Upper lobe of left lung (tissue), 6 donors: ENCODE measurements around the gene HCFC1. TPM values are rescaled to one million over a fixed set of nuclear protein-coding genes. Genes with fewer than 3 reads are reported as not detected.
A peak's percentile ranks its signal among the peaks of the same experiment; 100 is the strongest.

ENCODE experiments used
- ATAC-seq, 2 donors: fragments of 200-7000 bp; cut with Tn5 transposase; one replicate each; pipeline ENCODE4 v1.9.1; 2022; ENCODE audit warnings: mild to moderate bottlenecking in 2 of 2, moderate library complexity in 2 of 2; ENCODE audit not compliant: low FRiP score in 2 of 2
- DNase-seq, 2 donors: peaks; one replicate each; pipeline ENCODE4 v3.0.0-alpha.2; 2019 to 2020
- H3K27ac ChIP-seq, 4 donors: fragments of 200-600 bp; sonication (generic); one replicate each; pipeline ENCODE4 v1.5.1; 2016 to 2019
- H3K27me3 ChIP-seq, 4 donors: fragments of 200-600 bp; sonication (generic); one replicate each; pipeline ENCODE4 v1.5.1; 2017 to 2019
- H3K36me3 ChIP-seq, 4 donors: fragments of 200-600 bp; sonication (generic); one replicate each; pipeline ENCODE4 v1.5.1; 2016 to 2019
- H3K4me1 ChIP-seq, 4 donors: fragments of 200-600 bp; sonication (generic); one replicate each; pipeline ENCODE4 v1.5.1; 2018 to 2019
- H3K4me3 ChIP-seq, 4 donors: fragments of 200-600 bp; sonication (generic); one replicate each; pipeline ENCODE4 v1.5.1; 2017 to 2019; ENCODE audit warnings: mild to moderate bottlenecking in 2 of 4, moderate library complexity in 1 of 4
- H3K9me3 ChIP-seq, 4 donors: fragments of 200-600 bp; sonication (generic); one replicate each; pipeline ENCODE4 v1.5.1; 2018 to 2019
- EP300 ChIP-seq, 4 donors: sonication (generic); formaldehyde crosslinking; IDR thresholded peaks; one replicate each; pipeline ENCODE4 v1.5.1; 2017; ENCODE audit warnings: antibody characterized with exemption in 4 of 4, control low read depth in 2 of 4
- POLR2A ChIP-seq, 4 donors: fragments of 450-650 bp; IDR thresholded peaks; one replicate each; pipeline ENCODE4 v1.5.1; 2016 to 2017; ENCODE audit warnings: antibody characterized with exemption in 4 of 4, mild to moderate bottlenecking in 2 of 4
- POLR2AphosphoS5 ChIP-seq, 2 donors: sonication (generic); formaldehyde crosslinking; IDR thresholded peaks; one replicate each; pipeline ENCODE4 v1.5.1; 2017; ENCODE audit warnings: antibody characterized with exemption in 2 of 2
- WGBS, 2 donors: methylation state at CpG; one replicate each; pipeline ENCODE4 v1.1.5; 2017 to 2018; 5-methylcytosine and 5-hydroxymethylcytosine counted together
- total RNA-seq, 6 donors: library from RNA; depleted of rRNA in 4 of 6; stranded (reverse); fragments of >200 nt in 4 of 6; gene quantifications; one replicate each; pipeline versions ENCODE4 v1.1.0 to v1.2.1, GENCODE V29; 2016 to 2021
- TF ChIP-seq, protein P1 (sequence below), 6 experiments: fragments of 450-650 bp in 4 of 6; fragments of 200-600 bp in 2 of 6; sonication (generic) in 2 of 6; IDR thresholded peaks; one replicate each; pipeline ENCODE4 v1.5.1; 2016 to 2019; ENCODE audit warnings: antibody characterized with exemption in 6 of 6
- donor health status: DM: no; HTN: no; CAD: no; lungs with moderate emphysema.
- donor health status: DM: no; HTN: yes; CAD: no; lungs with severe emphysema.

Gene HCFC1
- total RNA-seq, 6 donors from 2014 or later = 40.8 to 78.9 (median 52.2) TPM

DNA sequence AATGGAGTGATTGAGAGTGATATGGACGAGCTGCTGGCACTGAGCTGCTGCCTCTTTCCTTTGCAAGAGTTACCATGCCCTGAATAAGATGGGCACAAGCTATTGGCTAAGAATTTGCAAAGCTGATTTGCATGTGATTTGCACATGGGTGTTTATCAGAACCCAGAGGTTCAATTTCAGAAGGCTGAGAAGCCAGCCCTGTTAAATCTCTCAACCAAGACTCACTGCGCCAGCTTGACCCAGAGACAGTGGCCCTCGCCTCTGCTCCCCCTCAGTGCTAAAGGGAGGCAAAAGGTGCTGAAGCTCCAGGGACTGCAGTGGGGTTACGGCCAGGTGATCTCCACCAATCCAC lies 46.3 kb downstream of the HCFC1 start:
- Histone ChIP-seq H3K27ac (peak overlapping the region; percentile 92 to 98 (median 95)), H3K27me3 (peaks cover 0 to 13% (median 0%) of the 10 kb centered on the region in 4 donors), H3K36me3 (peaks cover 0 to 8% (median 1%) of the 10 kb centered on the region in 4 donors), H3K9me3 (no peaks in the 10 kb centered on the region), H3K4me3 (peak overlapping the region in 3 of 4 donors; percentile 50 to 62 (median 59)), H3K4me1 (peaks cover 20 to 91% (median 47%) of the 10 kb centered on the region in 4 donors)
- DNase-seq (no peak), ATAC-seq (no peak)
- 62% methylated on average over 4 of the region's 4 CpGs; no CpG with 5 or more reads in 1 of the 2 donors for WGBS, 2 donors
- TF ChIP-seq POLR2A (IDR thresholded peaks at IDR 0.05) (no peak), EP300 (IDR thresholded peaks at IDR 0.05) (no peak), POLR2AphosphoS5 (IDR thresholded peaks at IDR 0.05) (no peak)
- TF ChIP-seq, protein P1, sequence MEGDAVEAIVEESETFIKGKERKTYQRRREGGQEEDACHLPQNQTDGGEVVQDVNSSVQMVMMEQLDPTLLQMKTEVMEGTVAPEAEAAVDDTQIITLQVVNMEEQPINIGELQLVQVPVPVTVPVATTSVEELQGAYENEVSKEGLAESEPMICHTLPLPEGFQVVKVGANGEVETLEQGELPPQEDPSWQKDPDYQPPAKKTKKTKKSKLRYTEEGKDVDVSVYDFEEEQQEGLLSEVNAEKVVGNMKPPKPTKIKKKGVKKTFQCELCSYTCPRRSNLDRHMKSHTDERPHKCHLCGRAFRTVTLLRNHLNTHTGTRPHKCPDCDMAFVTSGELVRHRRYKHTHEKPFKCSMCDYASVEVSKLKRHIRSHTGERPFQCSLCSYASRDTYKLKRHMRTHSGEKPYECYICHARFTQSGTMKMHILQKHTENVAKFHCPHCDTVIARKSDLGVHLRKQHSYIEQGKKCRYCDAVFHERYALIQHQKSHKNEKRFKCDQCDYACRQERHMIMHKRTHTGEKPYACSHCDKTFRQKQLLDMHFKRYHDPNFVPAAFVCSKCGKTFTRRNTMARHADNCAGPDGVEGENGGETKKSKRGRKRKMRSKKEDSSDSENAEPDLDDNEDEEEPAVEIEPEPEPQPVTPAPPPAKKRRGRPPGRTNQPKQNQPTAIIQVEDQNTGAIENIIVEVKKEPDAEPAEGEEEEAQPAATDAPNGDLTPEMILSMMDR (IDR thresholded peaks at IDR 0.05) = no peak

DNA sequence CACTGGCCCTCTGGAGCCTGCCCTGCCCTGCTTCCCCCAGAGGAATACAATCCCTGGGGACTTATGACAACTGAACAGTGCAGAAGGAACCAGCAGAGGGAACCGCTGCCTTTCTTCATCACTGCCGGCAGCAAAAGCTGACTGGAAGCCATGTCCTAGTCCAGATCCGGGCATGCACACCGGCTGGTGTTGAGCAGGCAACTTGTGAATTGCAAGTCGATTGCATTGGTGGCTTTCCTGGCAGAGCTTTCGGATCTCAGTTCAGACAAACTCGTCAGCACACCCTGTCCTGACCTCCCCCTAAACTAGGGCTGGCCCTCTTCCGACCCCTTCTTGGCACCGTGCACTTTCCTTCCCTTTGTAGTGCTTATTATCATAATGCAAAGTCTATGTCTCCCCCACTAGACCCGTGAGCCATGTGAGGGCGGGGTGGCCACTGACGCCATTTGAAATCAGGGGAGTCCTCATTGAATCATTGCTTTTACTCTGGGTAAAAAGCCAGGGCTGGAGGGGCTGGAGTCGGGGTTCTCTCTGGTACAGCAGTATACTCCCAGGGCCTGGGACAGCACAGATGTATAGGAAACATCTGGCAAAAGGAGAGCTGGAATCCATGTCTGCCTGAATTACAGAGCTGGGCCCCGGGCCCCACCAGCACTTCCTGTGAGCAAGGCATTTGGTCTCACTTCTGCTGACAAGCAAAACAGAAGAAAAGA lies 47.3 kb downstream of the HCFC1 start:
- no peaks in the 10 kb centered on the region for H3K36me3 ChIP-seq
- peak overlapping the region; percentile 92 to 98 (median 95) for H3K27ac ChIP-seq
- peak overlapping the region in 3 of 4 donors; percentile 50 to 62 (median 59) for H3K4me3 ChIP-seq
- TF ChIP-seq, protein P1 (IDR thresholded peaks at IDR 0.05) = peak in 4 of 6 experiments; percentile 26 to 37 (median 33)
- TF ChIP-seq EP300 (IDR thresholded peaks at IDR 0.05) = no peak
- TF ChIP-seq POLR2A (IDR thresholded peaks at IDR 0.05) = peak in 1 of 4 donors; percentile 16
- peak; percentile 16 to 68 for TF ChIP-seq POLR2AphosphoS5 (IDR thresholded peaks at IDR 0.05)
- DNase-seq (peak in 1 of 2 donors; percentile 68), ATAC-seq (no peak)
- WGBS, 2 donors = 0 to 34% methylated on average over 3 to 14 of the region's 14 CpGs
- H3K9me3 ChIP-seq = no peaks in the 10 kb centered on the region
- H3K4me1 ChIP-seq = peaks cover 20 to 81% (median 42%) of the 10 kb centered on the region in 4 donors
- peaks cover 0 to 13% (median 0%) of the 10 kb centered on the region in 4 donors for H3K27me3 ChIP-seq

DNA sequence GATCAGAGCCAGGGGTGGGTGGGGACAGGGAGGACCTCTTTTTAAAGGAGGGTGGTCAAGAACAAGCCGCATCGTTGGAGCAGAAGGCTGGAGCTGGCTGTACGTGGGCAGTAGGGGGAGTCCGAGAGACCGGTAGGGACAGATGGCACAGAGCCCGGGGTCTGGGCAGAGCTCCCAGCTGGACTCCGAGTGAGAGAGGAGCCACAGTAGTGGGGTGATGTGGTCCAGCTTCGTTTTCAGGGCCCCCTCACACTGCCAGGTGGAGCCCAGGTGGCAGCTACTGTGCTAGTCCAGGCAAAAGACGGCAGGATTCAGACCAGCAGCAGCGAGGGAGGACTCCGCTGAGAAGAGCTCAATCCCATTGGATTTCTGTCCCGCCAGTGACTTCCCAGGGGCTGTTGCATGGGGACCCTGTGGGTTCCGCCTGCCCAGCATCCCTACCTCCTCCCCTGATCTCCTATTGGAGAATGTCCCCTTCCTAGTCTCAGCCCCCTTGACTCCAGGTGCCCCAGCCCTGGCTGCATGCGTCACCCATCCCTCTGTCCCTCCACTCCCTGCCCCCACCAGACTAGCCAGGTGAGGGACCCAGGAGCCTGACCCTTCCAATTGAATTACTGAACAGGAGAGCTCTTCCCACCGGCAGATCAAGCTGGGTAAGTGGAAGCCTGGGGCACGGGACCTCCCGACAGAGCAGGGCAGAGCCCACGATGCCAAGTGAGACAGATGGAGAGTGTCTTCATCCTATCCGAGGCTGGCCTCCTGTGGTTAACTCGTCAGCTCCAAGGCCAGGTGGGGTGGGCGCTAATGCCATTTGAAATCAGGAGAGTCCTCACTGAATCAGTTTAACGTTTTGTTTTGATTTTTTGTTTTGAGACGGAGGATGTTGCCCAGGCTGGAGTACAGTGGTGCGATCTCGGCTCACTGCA lies 48.4 kb downstream of the HCFC1 start:
- peaks cover 20 to 74% (median 34%) of the 10 kb centered on the region in 4 donors for H3K4me1 ChIP-seq
- H3K4me3 ChIP-seq = peak overlapping the region in 2 of 4 donors; percentile 8 to 62
- no peaks in the 10 kb centered on the region for H3K9me3 ChIP-seq
- H3K36me3 ChIP-seq = peaks cover 0 to 7% (median 1%) of the 10 kb centered on the region in 4 donors
- ATAC-seq (peak; percentile 46 to 58), DNase-seq (peak in 1 of 2 donors; percentile 77)
- TF ChIP-seq POLR2AphosphoS5 (IDR thresholded peaks at IDR 0.05) = no peak
- TF ChIP-seq, protein P1 (IDR thresholded peaks at IDR 0.05) = peak in 4 of 6 experiments; percentile 27 to 48 (median 44)
- peak overlapping the region; percentile 12 to 98 (median 94) for H3K27ac ChIP-seq
- 33 to 63% methylated on average over 6 to 25 of the region's 25 CpGs for WGBS, 2 donors
- H3K27me3 ChIP-seq = peaks cover 0 to 13% (median 0%) of the 10 kb centered on the region in 4 donors

DNA sequence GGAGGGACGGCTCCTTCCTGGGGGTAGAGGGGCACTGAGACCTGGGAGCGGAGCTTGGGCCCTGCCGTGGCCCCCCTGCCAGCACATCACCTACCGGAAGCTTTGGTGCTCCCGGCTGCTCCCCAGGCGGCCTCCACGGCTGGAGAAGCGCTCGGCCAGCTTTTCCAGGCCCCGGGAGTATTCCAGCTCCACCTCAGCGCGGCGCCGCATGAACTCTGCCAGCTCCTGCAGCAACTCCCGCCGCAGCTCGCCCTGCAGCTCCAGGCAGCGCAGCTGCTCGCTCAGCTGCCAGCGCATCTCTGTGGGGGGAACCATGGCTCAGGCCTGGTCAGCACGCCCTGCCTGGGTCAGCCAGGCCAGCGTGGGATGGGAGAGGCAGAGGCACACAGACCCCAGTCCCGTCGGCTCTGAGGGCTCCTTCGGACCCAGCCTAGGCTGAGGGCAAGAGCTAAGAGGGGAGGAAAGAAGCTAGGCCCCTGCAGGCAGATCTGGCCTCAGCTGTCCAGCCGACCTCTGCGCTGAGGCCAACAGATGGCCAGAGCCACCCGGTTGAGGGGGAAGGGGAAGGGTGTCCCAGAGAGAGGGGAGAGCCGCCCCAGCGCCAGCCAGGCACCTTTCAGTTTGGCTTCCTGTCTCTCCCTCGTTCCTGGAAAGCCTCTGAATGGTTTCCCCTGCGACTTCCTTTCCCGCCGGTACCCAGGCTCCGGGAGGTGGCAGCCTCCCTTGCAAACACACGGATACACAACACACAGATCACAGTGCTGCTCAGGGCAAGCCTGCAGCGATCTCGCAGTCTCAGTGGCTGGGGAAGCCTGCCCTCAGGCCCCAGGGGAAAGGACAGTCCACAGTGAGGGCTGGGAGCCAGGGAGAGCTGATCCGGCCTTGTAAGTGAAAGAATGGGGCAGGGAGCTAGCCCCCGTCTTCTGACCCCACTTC lies 49.8 kb downstream of the HCFC1 start:
- Histone ChIP-seq H3K27ac (peak overlapping the region in 2 of 4 donors; percentile 48 to 92), H3K27me3 (peaks cover 0 to 13% (median 0%) of the 10 kb centered on the region in 4 donors), H3K36me3 (peaks cover 0 to 7% (median 2%) of the 10 kb centered on the region in 4 donors), H3K4me1 (peaks cover 14 to 61% (median 29%) of the 10 kb centered on the region in 4 donors), H3K4me3 (peak overlapping the region in 3 of 4 donors; percentile 4 to 24 (median 9)), H3K9me3 (no peaks in the 10 kb centered on the region)
- ATAC-seq = no peak
- 0 to 69% methylated on average over 2 to 34 of the region's 40 CpGs for WGBS, 2 donors
- no peak for DNase-seq
- TF ChIP-seq POLR2AphosphoS5 (IDR thresholded peaks at IDR 0.05) (no peak), EP300 (IDR thresholded peaks at IDR 0.05) (no peak), POLR2A (IDR thresholded peaks at IDR 0.05) (no peak)
- TF ChIP-seq, protein P1 (IDR thresholded peaks at IDR 0.05) = no peak
